ENCODE data around the gene VNN1. TPM values are rescaled to one million over a fixed set of nuclear protein-coding genes. Genes with fewer than 3 reads are reported as not detected.
"Not testable (repeated sequence)": the region's sequence is repeated elsewhere in the genome, so short reads cannot be mapped to it uniquely, and the experiment has no call there.

The VNN1 gene
- total and polyA plus RNA-seq, 3 experiments from 2014 or later: not detected

DNA sequence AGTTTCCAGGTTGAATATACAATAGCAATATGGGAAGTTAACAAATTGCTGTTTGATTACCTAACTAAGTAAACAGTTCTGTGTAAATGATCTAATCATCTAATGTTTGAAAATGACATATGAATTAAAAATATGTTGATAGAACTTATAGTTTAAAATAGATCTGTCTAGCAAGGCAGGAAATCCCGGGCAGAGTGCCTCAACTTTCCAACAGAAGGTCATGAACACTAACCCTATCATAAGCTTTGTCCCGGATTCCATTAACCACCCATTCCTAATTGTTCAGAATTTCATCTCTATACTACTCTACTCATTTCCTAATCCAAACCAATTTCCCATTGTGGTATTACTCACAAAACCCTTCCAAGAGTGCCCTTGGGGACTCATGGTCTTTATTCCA lies 65.0 kb downstream of the VNN1 start:
- H3K27me3 Mint-ChIP-seq: no peaks in the 10 kb centered on the region
- no peak overlapping the region for H3K27ac Mint-ChIP-seq
- Histone ChIP-seq H3K9me3 (ENCODE audit: low read length) (no peaks in the 10 kb centered on the region), H3K4me3 (ENCODE audit: low read length) (no peak overlapping the region), H3K27me3 (ENCODE audit: insufficient read depth, low read length, poor library complexity, severe bottlenecking) (no peaks in the 10 kb centered on the region), H3K27ac (ENCODE audit: low read depth, low read length) (no peak overlapping the region), H3K4me1 (ENCODE audit: insufficient read depth, low read length) (no peaks in the 10 kb centered on the region), H3K36me3 (ENCODE audit: insufficient read depth, low read length) (no peaks in the 10 kb centered on the region)
- no peaks in the 10 kb centered on the region for H3K36me3 Mint-ChIP-seq
- H3K4me3 Mint-ChIP-seq: no peak overlapping the region
- no peak for DNase-seq
- peaks cover 7 to 8% (median 7%) of the 10 kb centered on the region in 3 donors for H3K4me1 Mint-ChIP-seq
- POLR2A ChIA-PET: no interaction called here
- CTCF ChIA-PET: interaction anchor here (2.1 kb wide), 1 partner anchor 149 kb away, joined by 5 read pairs; the partner anchor contains the start of gene SLC18B1
- no peaks in the 10 kb centered on the region for H3K9me3 Mint-ChIP-seq

DNA sequence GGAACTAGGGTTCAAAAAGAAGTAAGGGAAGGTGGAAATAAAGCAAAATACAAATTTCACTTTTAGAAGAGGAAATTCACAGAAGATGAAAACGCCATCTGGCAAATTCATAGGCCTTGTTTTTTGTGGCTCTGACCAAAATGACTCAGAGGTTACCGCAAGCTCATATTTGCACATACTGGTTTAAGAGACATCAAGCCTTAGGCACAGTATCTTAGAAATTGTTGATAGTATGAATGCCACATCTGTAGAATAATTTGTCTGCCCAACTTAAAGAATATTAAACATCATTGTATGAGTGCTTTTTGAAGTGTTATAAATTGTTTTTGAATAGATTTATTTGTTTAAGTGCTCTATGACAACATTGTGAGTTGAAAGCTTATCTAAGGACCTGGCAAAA lies 65.5 kb downstream of the VNN1 start:
- Histone ChIP-seq H3K4me1 (ENCODE audit: insufficient read depth, low read length) (no peaks in the 10 kb centered on the region), H3K27ac (ENCODE audit: low read depth, low read length) (no peak overlapping the region), H3K9me3 (ENCODE audit: low read length) (no peaks in the 10 kb centered on the region), H3K4me3 (ENCODE audit: low read length) (no peak overlapping the region), H3K36me3 (ENCODE audit: insufficient read depth, low read length) (no peaks in the 10 kb centered on the region), H3K27me3 (ENCODE audit: insufficient read depth, low read length, poor library complexity, severe bottlenecking) (no peaks in the 10 kb centered on the region)
- H3K27me3 Mint-ChIP-seq: no peaks in the 10 kb centered on the region
- DNase-seq: peak in 2 of 5 donors; percentile 27 to 58
- no peaks in the 10 kb centered on the region for H3K9me3 Mint-ChIP-seq
- peak overlapping the region in 2 of 8 donors; percentile 13 to 76 for H3K27ac Mint-ChIP-seq
- POLR2A ChIA-PET: no interaction called here
- H3K4me3 Mint-ChIP-seq: peak overlapping the region in 1 of 7 donors; percentile 0
- no peaks in the 10 kb centered on the region for H3K36me3 Mint-ChIP-seq
- H3K4me1 Mint-ChIP-seq: peaks cover 7 to 8% (median 7%) of the 10 kb centered on the region in 3 donors
- CTCF ChIA-PET: interaction anchor here (2.1 kb wide), 1 partner anchor 150 kb away, joined by 5 read pairs; the partner anchor contains the start of gene SLC18B1

DNA sequence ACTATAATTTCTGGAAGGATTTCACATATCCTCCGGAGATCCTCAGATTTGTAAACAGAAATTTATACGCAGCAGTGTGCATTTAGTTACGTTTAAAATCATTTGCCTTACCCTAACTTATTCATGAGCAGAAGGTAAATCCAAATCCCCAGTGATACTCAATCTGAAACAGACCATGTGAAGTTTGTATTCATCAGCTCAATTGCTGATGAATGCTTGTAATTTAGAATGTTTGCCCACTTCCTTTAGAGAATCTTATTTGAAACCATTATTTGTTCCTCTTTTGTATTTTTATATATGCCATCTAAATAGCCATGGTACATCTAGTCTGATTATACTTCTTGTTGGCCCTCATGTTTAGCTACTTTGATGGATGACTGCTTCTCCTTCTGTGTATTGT lies 70.3 kb downstream of the VNN1 start:
- no peak overlapping the region for H3K4me3 Mint-ChIP-seq
- H3K27ac Mint-ChIP-seq: no peak overlapping the region
- ChIA-PET CTCF (no interaction called here), POLR2A (no interaction called here)
- H3K27me3 ChIP-seq (ENCODE audit: insufficient read depth, low read length, poor library complexity, severe bottlenecking): no peaks in the 10 kb centered on the region
- no peak for DNase-seq
- H3K36me3 Mint-ChIP-seq: no peaks in the 10 kb centered on the region
- peaks cover 5 to 11% (median 7%) of the 10 kb centered on the region in 3 donors for H3K4me1 Mint-ChIP-seq
- no peak overlapping the region for H3K27ac ChIP-seq (ENCODE audit: low read depth, low read length)
- H3K4me1 ChIP-seq (ENCODE audit: insufficient read depth, low read length): no peaks in the 10 kb centered on the region
- no peaks in the 10 kb centered on the region for H3K9me3 ChIP-seq (ENCODE audit: low read length)
- no peaks in the 10 kb centered on the region for H3K36me3 ChIP-seq (ENCODE audit: insufficient read depth, low read length)
- H3K9me3 Mint-ChIP-seq: peaks cover 0 to 6% (median 0%) of the 10 kb centered on the region in 5 donors
- peaks cover 0 to 8% of the 10 kb centered on the region in 2 donors for H3K27me3 Mint-ChIP-seq
- no peak overlapping the region for H3K4me3 ChIP-seq (ENCODE audit: low read length)

DNA sequence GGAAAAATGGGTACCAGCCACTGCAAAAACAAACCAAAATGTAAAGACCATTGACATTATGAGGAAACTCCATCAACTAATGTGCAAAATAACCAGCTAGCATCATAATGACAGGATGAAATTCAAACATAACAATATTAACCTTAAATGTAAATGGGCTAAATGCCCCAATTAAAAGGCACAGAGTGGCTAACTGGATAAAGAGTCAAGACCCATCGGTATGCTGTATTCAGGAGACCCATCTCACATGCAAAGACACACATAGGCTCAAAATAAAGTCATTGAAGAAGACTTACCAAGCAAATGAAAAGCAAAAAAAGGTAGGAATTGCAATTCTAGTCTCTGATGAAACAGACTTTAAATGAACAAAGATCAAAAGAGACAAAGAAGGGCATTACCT lies 76.7 kb downstream of the VNN1 start:
- DNase-seq, POLR2A ChIA-PET: not testable (repeated sequence)
- peaks cover 8 to 53% of the 10 kb centered on the region in 2 donors for H3K27me3 Mint-ChIP-seq

DNA sequence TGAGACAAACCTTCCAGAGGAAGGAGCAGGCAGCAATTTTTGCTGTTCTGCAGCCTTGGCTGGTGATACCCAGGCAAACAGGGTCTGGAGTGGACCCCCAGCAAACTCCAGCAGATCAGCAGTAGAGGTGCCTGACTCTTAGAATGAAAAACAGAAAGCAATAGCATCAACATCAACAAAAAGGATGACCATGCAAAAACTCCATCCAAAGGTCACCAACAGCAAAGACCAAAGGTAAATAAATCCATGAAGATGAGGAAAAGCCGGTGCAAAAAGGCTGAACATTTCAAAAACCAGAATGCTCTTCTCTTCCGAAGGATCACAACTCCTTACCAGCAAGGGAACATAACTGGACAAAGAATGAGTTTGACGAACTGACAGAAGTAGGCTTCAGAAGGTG lies 77.9 kb downstream of the VNN1 start:
- H3K27ac ChIP-seq (ENCODE audit: low read depth, low read length); POLR2A ChIA-PET; H3K36me3 Mint-ChIP-seq; H3K4me1 ChIP-seq (ENCODE audit: insufficient read depth, low read length); CTCF ChIA-PET; H3K4me3 ChIP-seq (ENCODE audit: low read length); H3K9me3 ChIP-seq (ENCODE audit: low read length); H3K36me3 ChIP-seq (ENCODE audit: insufficient read depth, low read length); H3K9me3 Mint-ChIP-seq; DNase-seq; H3K4me3 Mint-ChIP-seq; H3K4me1 Mint-ChIP-seq; H3K27me3 ChIP-seq (ENCODE audit: insufficient read depth, low read length, poor library complexity, severe bottlenecking): not testable (repeated sequence)
- Mint-ChIP-seq H3K27ac (peak overlapping the region in 1 of 8 donors; percentile 47), H3K27me3 (peaks cover 8 to 52% of the 10 kb centered on the region in 2 donors)

More for the DNA sequence above, 76.7 kb downstream of the VNN1 start:
- H3K4me1 ChIP-seq (ENCODE audit: insufficient read depth, low read length); CTCF ChIA-PET; H3K4me1 Mint-ChIP-seq; H3K9me3 ChIP-seq (ENCODE audit: low read length); H3K9me3 Mint-ChIP-seq; H3K36me3 ChIP-seq (ENCODE audit: insufficient read depth, low read length); H3K27ac Mint-ChIP-seq; H3K36me3 Mint-ChIP-seq; H3K4me3 ChIP-seq (ENCODE audit: low read length); H3K27me3 ChIP-seq (ENCODE audit: insufficient read depth, low read length, poor library complexity, severe bottlenecking); H3K4me3 Mint-ChIP-seq; H3K27ac ChIP-seq (ENCODE audit: low read depth, low read length): not testable (repeated sequence)

DNA sequence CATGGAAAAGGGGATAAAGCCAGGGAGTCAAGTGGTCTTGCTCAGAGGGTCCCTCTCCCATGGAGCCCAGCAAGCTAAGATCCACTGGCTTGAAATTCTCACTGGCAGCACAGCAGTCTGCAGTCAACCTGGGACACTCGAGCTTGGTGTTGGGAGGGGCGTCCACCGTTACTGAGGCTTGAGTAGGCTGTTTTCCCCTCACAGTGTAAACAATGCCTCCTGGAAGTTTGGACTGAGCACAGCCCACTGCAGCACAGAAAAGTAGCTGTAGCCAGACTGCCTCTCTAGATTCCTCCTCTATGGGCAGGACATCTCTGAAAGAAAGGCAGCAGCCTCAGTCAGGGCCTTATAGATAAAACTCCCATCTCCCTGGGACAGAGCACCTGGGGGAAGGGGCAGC lies 78.6 kb downstream of the VNN1 start:
- H3K9me3 ChIP-seq (ENCODE audit: low read length); H3K27ac ChIP-seq (ENCODE audit: low read depth, low read length); H3K4me3 Mint-ChIP-seq; H3K36me3 ChIP-seq (ENCODE audit: insufficient read depth, low read length); H3K9me3 Mint-ChIP-seq; H3K4me1 Mint-ChIP-seq; CTCF ChIA-PET; H3K27me3 ChIP-seq (ENCODE audit: insufficient read depth, low read length, poor library complexity, severe bottlenecking); H3K27ac Mint-ChIP-seq; H3K4me1 ChIP-seq (ENCODE audit: insufficient read depth, low read length); POLR2A ChIA-PET; H3K36me3 Mint-ChIP-seq; DNase-seq; H3K4me3 ChIP-seq (ENCODE audit: low read length): not testable (repeated sequence)
- H3K27me3 Mint-ChIP-seq: peaks cover 9 to 58% of the 10 kb centered on the region in 2 donors

DNA sequence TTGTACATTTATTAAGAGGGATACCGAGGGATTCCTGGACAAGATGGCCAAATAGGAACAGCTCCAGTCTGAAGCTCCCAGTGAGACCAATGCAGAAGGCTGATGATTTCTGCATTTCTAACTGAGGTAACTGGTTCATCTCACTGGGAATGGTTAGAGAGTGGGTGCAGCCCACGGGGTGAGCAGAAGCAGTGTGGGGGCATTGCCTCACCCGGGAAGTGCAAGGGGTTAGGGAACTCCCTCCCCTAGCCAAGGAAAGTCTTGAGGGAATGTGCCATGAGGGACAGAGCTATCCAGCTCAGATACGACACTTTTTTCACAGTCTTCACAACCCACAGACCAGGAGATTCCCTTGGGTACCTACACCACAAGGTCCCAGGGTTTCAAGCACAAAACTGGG lies 79.1 kb downstream of the VNN1 start:
- H3K9me3 Mint-ChIP-seq: peaks cover 0 to 8% (median 3%) of the 10 kb centered on the region in 5 donors
- DNase-seq: no peak
- Histone ChIP-seq H3K27me3 (ENCODE audit: insufficient read depth, low read length, poor library complexity, severe bottlenecking) (no peaks in the 10 kb centered on the region), H3K4me1 (ENCODE audit: insufficient read depth, low read length) (no peaks in the 10 kb centered on the region), H3K36me3 (ENCODE audit: insufficient read depth, low read length) (no peaks in the 10 kb centered on the region), H3K27ac (ENCODE audit: low read depth, low read length) (no peak overlapping the region), H3K4me3 (ENCODE audit: low read length) (no peak overlapping the region), H3K9me3 (ENCODE audit: low read length) (no peaks in the 10 kb centered on the region)
- H3K27me3 Mint-ChIP-seq: peaks cover 9 to 58% of the 10 kb centered on the region in 2 donors
- H3K4me1 Mint-ChIP-seq: peaks cover 0 to 5% (median 0%) of the 10 kb centered on the region in 3 donors
- CTCF ChIA-PET: no interaction called here
- POLR2A ChIA-PET: no interaction called here
- no peak overlapping the region for H3K4me3 Mint-ChIP-seq
- H3K27ac Mint-ChIP-seq: no peak overlapping the region
- no peaks in the 10 kb centered on the region for H3K36me3 Mint-ChIP-seq

DNA sequence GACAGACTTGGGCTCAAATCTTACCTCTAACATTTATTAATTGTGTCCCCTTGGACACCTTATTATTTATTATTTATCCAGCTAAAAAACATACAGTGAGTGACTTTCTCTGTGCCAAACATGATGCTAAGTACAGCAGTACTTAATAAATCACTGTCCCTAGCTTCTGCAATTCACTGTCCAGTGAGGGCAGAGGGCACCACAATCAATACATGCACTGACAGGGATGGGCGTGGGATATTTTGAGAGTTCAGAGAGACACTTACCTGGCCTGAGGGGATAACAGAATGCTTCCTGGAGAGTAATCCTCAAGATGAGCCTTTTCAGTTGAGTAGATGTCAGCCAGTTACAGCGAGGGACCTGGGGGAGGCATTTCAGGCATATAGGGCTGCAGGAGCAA lies 80.5 kb downstream of the VNN1 start:
- CTCF ChIA-PET: no interaction called here
- H3K36me3 Mint-ChIP-seq: no peaks in the 10 kb centered on the region

More for the DNA sequence above, 80.5 kb downstream of the VNN1 start:
- Histone ChIP-seq H3K9me3 (ENCODE audit: low read length) (no peaks in the 10 kb centered on the region), H3K27me3 (ENCODE audit: insufficient read depth, low read length, poor library complexity, severe bottlenecking) (no peaks in the 10 kb centered on the region), H3K4me3 (ENCODE audit: low read length) (no peak overlapping the region), H3K36me3 (ENCODE audit: insufficient read depth, low read length) (no peaks in the 10 kb centered on the region), H3K27ac (ENCODE audit: low read depth, low read length) (no peak overlapping the region), H3K4me1 (ENCODE audit: insufficient read depth, low read length) (no peaks in the 10 kb centered on the region)
- Mint-ChIP-seq H3K27ac (no peak overlapping the region), H3K27me3 (peaks cover 17 to 68% of the 10 kb centered on the region in 2 donors), H3K4me3 (no peak overlapping the region), H3K4me1 (no peaks in the 10 kb centered on the region), H3K9me3 (peaks cover 0 to 8% (median 1%) of the 10 kb centered on the region in 5 donors)
- DNase-seq: no peak
- POLR2A ChIA-PET: no interaction called here

Measured in CD8-positive, alpha-beta memory T cell (primary cell).